GM21381 (cell line): ENCODE measurements around the gene CIT.

Experiments used
- ATAC-seq: cut with Tn5 transposase; IDR thresholded peaks from one replicate; pipeline ENCODE4 v1.9.1; 2021; ENCODE audit warnings: mild to moderate bottlenecking, moderate library complexity; ENCODE audit not compliant: unreplicated experiment

The CIT gene

GRCh38 chr12:119857041-119857591 lies 20.0 kb downstream of the CIT start:
- ATAC-seq = no peak

GRCh38 chr12:119850330-119850729 lies 26.8 kb downstream of the CIT start:
- no peak for ATAC-seq

- no peak for ATAC-seq
These were observed 34.0 kb downstream of the CIT start for GRCh38 chr12:119843100-119843499.

GRCh38 chr12:119842380-119842779 lies 34.7 kb downstream of the CIT start:
- no peak for ATAC-seq

- no peak for ATAC-seq
These were observed 35.5 kb downstream of the CIT start for GRCh38 chr12:119841433-119842210.

GRCh38 chr12:119840582-119840981 lies 36.5 kb downstream of the CIT start:
- no peak for ATAC-seq

GRCh38 chr12:119840168-119840567 lies 37.0 kb downstream of the CIT start:
- no peak for ATAC-seq

GRCh38 chr12:119838826-119839600 lies 38.1 kb downstream of the CIT start:
- no peak for ATAC-seq

GRCh38 chr12:119836781-119837180 lies 40.3 kb downstream of the CIT start:
- no peak for ATAC-seq

- no peak for ATAC-seq
These were observed 42.1 kb downstream of the CIT start for GRCh38 chr12:119835068-119835467.

- no peak for ATAC-seq
These were observed 47.7 kb downstream of the CIT start for GRCh38 chr12:119829439-119829838.

GRCh38 chr12:119828300-119828699 lies 48.8 kb downstream of the CIT start:
- no peak for ATAC-seq

- no peak for ATAC-seq
These were observed 49.4 kb downstream of the CIT start for GRCh38 chr12:119827760-119828159.

GRCh38 chr12:119826661-119827445 lies 50.3 kb downstream of the CIT start:
- ATAC-seq = no peak

- ATAC-seq = no peak
These were observed 51.9 kb downstream of the CIT start for GRCh38 chr12:119825262-119825661.

GRCh38 chr12:119822046-119822445 lies 55.1 kb downstream of the CIT start:
- ATAC-seq = no peak

GRCh38 chr12:119819322-119819721 lies 57.8 kb downstream of the CIT start:
- ATAC-seq = no peak

- ATAC-seq = no peak
These were observed 59.4 kb downstream of the CIT start for GRCh38 chr12:119817546-119818343.

GRCh38 chr12:119809023-119809422 lies 68.1 kb downstream of the CIT start:
- ATAC-seq = peak; percentile 54

- ATAC-seq = no peak
These were observed 68.7 kb downstream of the CIT start for GRCh38 chr12:119808441-119808840.
